GM12865 (cell line): ENCODE results near the gene ECT2.
"Not testable (repeated sequence)": the region's sequence is repeated elsewhere in the genome, so short reads cannot be mapped to it uniquely, and the experiment has no call there.

Experiments
- DNase-seq: peaks from one replicate; pipeline ENCODE4 v3.0.0; 2010; ENCODE audit warnings: low read depth
- H3K4me3 ChIP-seq: 2 replicates; pipeline ENCODE4 v1.5.1; 2011; ENCODE audit warnings: mild to moderate bottlenecking, low read depth, low read length, control low read depth
- CTCF ChIP-seq: IDR thresholded peaks from 2 replicates; pipeline ENCODE4 v1.5.1; 2011; ENCODE audit warnings: low read length, control low read depth, low read depth, inconsistent platforms; ENCODE audit not compliant: insufficient read depth; ENCODE audit errors: missing control alignments

Gene ECT2

GRCh38 chr3:172855037-172855436 lies 104.5 kb downstream of the ECT2 start:
- no peak overlapping the region for H3K4me3 ChIP-seq
- no peak for TF ChIP-seq CTCF

GRCh38 chr3:172856795-172857742 lies 106.5 kb downstream of the ECT2 start:
- no peak for TF ChIP-seq CTCF

More at GRCh38 chr3:172855037-172855436, 104.5 kb downstream of the ECT2 start:
- no peak for DNase-seq

GRCh38 chr3:172859041-172859440 lies 108.5 kb downstream of the ECT2 start:
- no peak overlapping the region for H3K4me3 ChIP-seq

More at GRCh38 chr3:172856795-172857742, 106.5 kb downstream of the ECT2 start:
- no peak for DNase-seq
- no peak overlapping the region for H3K4me3 ChIP-seq

GRCh38 chr3:172866726-172867350 lies 116.3 kb downstream of the ECT2 start:
- not testable (repeated sequence) for DNase-seq, H3K4me3 ChIP-seq

More at GRCh38 chr3:172859041-172859440, 108.5 kb downstream of the ECT2 start:
- DNase-seq: no peak
- no peak for TF ChIP-seq CTCF

GRCh38 chr3:172868582-172869200 lies 118.2 kb downstream of the ECT2 start:
- TF ChIP-seq CTCF: no peak
- no peak for DNase-seq
- H3K4me3 ChIP-seq: no peak overlapping the region

- TF ChIP-seq CTCF: no peak
- no peak for DNase-seq
- H3K4me3 ChIP-seq: no peak overlapping the region
Observed at GRCh38 chr3:172869368-172869771, 118.8 kb downstream of the ECT2 start.

- no peak overlapping the region for H3K4me3 ChIP-seq
- no peak for TF ChIP-seq CTCF
- no peak for DNase-seq
Observed at GRCh38 chr3:172869784-172870518, 119.4 kb downstream of the ECT2 start.
